Mesothelial cell of epicardium (in vitro differentiated cells): ENCODE results near the gene RXFP2. TPM values are rescaled to one million over a fixed set of nuclear protein-coding genes. Genes with fewer than 3 reads are reported as not detected.

ENCODE experiments used
- DNase-seq, 2 experiments: peaks; one replicate each; pipeline ENCODE4 v3.0.0; 2021; ENCODE audit warnings: low spot score in 2 of 2; ENCODE audit not compliant: unreplicated experiment in 2 of 2
- H3K27ac Mint-ChIP-seq: 2 replicates; pipeline ENCODE4 v1.8.0; 2021; ENCODE audit warnings: mixed read lengths
- H3K27me3 Mint-ChIP-seq: 2 replicates; pipeline ENCODE4 v1.8.0; 2021; ENCODE audit warnings: low read depth, mixed read lengths
- H3K36me3 Mint-ChIP-seq: 2 replicates; pipeline ENCODE4 v1.8.0; 2021; ENCODE audit warnings: mixed read lengths
- H3K4me1 Mint-ChIP-seq: 2 replicates; pipeline ENCODE4 v1.8.0; 2021; ENCODE audit warnings: mixed read lengths
- H3K4me3 Mint-ChIP-seq: 2 replicates; pipeline ENCODE4 v1.8.0; 2021; ENCODE audit warnings: mild to moderate bottlenecking, moderate library complexity, mixed read lengths
- H3K9me3 Mint-ChIP-seq: 2 replicates; pipeline ENCODE4 v1.8.0; 2021; ENCODE audit warnings: mixed read lengths
- CTCF ChIP-seq: fragments of 200-600 bp; sonication (generic); IDR thresholded peaks from one replicate; pipeline ENCODE4 v1.5.0; 2021; ENCODE audit warnings: antibody characterized with exemption; ENCODE audit not compliant: unreplicated experiment
- total RNA-seq: library from RNA; stranded (reverse); gene quantifications from 3 replicates; pipeline ENCODE4 v1.2.1, GENCODE V29; 2021

Gene RXFP2
- total RNA-seq, 1 donor from 2014 or later, result 0.45 TPM

- H3K4me3 Mint-ChIP-seq, result no peak overlapping the region
- TF ChIP-seq CTCF, result no peak
- H3K36me3 Mint-ChIP-seq, result no peaks in the 10 kb centered on the region
- DNase-seq, result no peak
- peaks cover 9% of the 10 kb centered on the region for H3K27me3 Mint-ChIP-seq
- peaks cover 5% of the 10 kb centered on the region for H3K4me1 Mint-ChIP-seq
- no peak overlapping the region for H3K27ac Mint-ChIP-seq
- no peaks in the 10 kb centered on the region for H3K9me3 Mint-ChIP-seq
These were observed 34.9 kb downstream of the RXFP2 start for GRCh38 chr13:31774186-31774750.

DNA sequence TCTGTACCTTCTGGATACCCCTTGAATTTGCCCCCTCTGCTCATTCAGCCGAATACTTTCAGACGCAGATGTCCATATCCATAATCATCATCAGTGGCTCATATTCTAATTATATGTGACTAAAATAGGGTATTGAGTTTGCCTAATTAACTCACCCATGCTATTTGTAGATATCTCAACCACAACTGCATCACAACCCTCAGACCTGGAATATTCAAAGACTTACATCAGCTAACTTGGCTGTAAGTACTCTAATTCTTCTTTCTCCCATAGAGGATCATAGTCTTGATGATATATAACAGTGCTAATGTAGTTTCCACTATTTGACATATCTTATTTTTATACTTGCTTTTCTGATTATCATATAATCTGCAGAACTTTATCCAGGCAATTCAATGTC is 35.8 kb downstream of the RXFP2 start:
- DNase-seq, result no peak
- H3K4me3 Mint-ChIP-seq, result no peak overlapping the region
- H3K27ac Mint-ChIP-seq, result no peak overlapping the region
- TF ChIP-seq CTCF, result no peak
- H3K27me3 Mint-ChIP-seq, result peaks cover 9% of the 10 kb centered on the region
- H3K4me1 Mint-ChIP-seq, result peaks cover 5% of the 10 kb centered on the region
- no peaks in the 10 kb centered on the region for H3K36me3 Mint-ChIP-seq
- H3K9me3 Mint-ChIP-seq, result no peaks in the 10 kb centered on the region

- Mint-ChIP-seq H3K4me1 (peaks cover 5% of the 10 kb centered on the region), H3K27ac (no peak overlapping the region), H3K36me3 (no peaks in the 10 kb centered on the region), H3K27me3 (peaks cover 9% of the 10 kb centered on the region), H3K9me3 (no peaks in the 10 kb centered on the region), H3K4me3 (no peak overlapping the region)
- no peak for DNase-seq
- no peak for TF ChIP-seq CTCF
These were observed 36.4 kb downstream of the RXFP2 start for GRCh38 chr13:31775686-31776085.

DNA sequence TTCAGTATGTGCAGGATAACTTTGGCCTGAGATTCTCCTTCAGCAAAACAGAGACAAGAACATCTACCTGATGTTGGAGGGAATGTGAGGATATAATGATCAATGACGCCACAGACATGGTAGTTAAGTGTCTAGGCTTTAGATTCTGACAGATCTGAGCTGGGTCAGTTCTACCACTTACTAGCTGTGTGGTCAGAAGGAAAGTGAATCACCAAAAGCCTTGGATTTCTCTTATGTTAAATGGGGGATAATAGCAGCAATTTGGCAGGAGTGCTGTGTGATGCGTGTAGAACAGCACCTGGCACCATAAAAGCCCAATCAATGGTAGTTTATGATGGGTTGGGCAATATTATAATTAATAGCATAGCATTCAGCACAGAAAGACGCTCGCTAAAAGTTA is 41.7 kb downstream of the RXFP2 start:
- no peak for TF ChIP-seq CTCF
- Mint-ChIP-seq H3K4me3 (no peak overlapping the region), H3K4me1 (no peaks in the 10 kb centered on the region), H3K27ac (no peak overlapping the region), H3K36me3 (no peaks in the 10 kb centered on the region), H3K9me3 (no peaks in the 10 kb centered on the region), H3K27me3 (peaks cover 17% of the 10 kb centered on the region)
- DNase-seq, result no peak

DNA sequence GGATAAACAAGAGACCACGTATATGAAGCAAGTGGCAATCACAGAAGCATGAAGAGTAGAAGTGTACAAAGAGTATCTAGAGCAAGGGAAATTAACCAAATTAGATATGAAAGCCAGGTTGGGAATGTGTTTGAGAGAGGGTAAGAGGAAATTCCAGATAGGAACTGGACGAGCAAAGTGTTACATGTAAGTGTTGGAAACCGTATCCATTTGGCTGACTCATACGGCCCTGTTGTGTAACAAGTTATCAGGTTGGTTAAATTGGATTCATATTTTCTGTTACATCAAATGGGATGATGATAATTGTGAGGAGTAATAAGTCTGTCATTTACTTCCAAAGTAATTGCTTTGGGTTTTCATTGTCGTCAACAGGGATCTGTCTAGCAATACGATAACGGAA is 46.7 kb downstream of the RXFP2 start:
- no peaks in the 10 kb centered on the region for H3K4me1 Mint-ChIP-seq
- no peak overlapping the region for H3K27ac Mint-ChIP-seq
- peaks cover 20% of the 10 kb centered on the region for H3K27me3 Mint-ChIP-seq
- H3K4me3 Mint-ChIP-seq, result no peak overlapping the region
- no peaks in the 10 kb centered on the region for H3K9me3 Mint-ChIP-seq
- no peaks in the 10 kb centered on the region for H3K36me3 Mint-ChIP-seq
- DNase-seq, result no peak
- TF ChIP-seq CTCF, result no peak

DNA sequence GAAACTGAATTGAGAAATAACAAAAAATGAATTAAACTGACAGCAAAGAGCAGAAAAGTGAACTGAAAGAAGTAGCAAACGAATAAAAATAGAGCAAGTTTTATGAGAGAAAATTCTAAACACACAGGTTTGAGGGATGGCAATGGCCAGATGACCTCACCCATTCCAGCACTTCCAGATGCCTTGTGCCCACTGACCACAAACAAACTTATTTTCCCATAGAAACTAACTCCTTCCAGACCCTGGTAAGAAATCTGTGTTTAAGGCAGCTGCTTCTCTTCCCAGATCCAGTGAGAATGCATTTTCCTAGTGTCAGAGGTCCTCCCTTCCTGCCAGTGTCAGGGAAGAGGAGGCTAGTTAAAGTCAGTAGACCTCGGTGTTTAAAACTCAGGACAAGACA is 51.7 kb downstream of the RXFP2 start:
- Mint-ChIP-seq H3K27ac (no peak overlapping the region), H3K4me3 (no peak overlapping the region), H3K9me3 (no peaks in the 10 kb centered on the region), H3K4me1 (peaks cover 4% of the 10 kb centered on the region), H3K27me3 (peaks cover 5% of the 10 kb centered on the region), H3K36me3 (no peaks in the 10 kb centered on the region)
- no peak for DNase-seq
- TF ChIP-seq CTCF, result no peak
